HG03432 (cell line): ENCODE data around the gene ZNF618.

Experiments used
- ATAC-seq: cut with Tn5 transposase; IDR thresholded peaks from one replicate; pipeline ENCODE4 v1.9.1; 2021; ENCODE audit warnings: mild to moderate bottlenecking, moderate library complexity; ENCODE audit not compliant: unreplicated experiment

The ZNF618 gene

DNA sequence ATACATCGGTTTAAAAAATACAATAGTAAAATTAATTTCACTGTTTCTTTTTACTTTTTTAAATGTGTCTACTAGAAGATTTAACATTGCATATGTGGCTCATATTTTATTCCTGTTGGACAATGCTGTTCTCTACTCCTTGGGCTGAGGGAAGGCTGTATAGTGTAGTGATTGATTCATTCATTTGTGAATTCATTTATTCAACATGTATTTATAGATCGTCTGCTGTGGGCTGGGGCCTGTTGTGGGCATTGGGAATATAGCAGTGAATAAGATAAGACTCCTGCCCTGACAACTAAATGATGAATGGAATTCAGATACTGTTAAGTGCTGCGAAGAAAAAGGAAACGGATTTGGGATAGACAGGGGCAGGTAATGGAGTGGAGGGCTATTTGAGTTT lies 55.7 kb downstream of the ZNF618 start:
- no peak for ATAC-seq

DNA sequence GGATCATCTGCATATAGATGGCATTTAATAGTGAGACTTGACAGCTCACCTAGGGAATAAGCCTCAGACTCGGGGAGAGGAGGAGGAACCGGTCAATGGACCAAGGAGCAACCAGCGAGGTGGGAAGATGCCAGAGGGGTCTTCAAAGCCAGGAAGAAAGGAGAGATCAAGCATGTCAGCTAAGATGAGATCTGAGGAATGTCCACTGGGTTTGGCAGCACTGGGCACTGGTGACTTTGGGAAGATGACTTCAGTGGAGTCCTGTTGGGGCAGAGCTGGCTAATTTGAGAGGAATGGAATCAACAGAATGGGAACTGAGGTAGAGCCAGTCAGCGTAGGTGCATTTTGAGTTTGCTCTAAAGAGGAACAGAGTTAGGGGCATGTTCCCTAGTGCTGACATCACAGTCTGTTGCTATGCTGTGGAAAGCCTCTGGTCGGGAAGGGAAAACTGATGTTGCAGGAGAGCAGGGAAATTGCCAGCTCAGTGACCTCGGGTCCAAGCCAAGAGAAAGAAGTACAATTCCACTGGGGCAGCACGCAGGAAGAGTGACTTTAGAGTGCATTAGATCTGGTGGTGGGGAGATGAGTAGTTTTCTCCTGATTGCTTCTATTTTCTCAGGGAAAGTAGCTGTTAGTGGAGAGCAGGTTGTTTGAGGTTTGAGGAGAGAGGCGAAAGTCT lies 56.9 kb downstream of the ZNF618 start:
- no peak for ATAC-seq

- ATAC-seq, result no peak
Measured at GRCh38 chr9:113933671-113934070, 57.6 kb downstream of the ZNF618 start.

DNA sequence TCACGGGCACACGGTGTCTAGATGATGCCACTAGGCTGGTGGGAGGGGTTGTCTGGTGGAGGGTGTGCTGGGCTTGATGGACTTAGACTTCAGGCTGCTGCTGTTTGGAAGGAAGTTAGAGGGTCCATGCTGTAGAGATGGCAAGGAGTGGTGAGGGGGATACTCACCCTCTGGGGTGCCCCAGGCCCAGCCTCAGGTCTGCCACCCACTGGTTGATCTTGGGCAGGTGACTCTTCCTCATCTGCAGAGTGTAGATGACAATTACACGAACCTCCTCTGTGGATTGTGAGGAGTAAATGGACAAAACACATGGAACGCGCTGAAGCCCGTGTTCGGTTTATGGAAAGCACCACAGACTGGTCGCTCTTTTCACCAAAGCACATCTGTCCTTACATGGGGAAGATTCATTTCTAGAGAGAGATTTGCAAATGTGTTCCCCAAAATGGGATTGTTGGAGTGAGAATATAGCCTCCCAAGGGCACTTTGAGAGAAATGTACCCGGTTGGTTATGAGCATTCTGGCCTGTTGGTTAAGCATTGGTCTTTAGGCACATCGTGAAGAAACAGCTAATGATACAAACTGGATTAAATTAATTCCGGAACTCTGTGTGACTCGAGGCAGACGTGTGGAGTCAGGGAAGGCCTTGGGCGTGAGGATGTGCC lies 58.2 kb downstream of the ZNF618 start:
- ATAC-seq, result no peak

GRCh38 chr9:113934829-113935676 lies 58.9 kb downstream of the ZNF618 start:
- ATAC-seq, result no peak

DNA sequence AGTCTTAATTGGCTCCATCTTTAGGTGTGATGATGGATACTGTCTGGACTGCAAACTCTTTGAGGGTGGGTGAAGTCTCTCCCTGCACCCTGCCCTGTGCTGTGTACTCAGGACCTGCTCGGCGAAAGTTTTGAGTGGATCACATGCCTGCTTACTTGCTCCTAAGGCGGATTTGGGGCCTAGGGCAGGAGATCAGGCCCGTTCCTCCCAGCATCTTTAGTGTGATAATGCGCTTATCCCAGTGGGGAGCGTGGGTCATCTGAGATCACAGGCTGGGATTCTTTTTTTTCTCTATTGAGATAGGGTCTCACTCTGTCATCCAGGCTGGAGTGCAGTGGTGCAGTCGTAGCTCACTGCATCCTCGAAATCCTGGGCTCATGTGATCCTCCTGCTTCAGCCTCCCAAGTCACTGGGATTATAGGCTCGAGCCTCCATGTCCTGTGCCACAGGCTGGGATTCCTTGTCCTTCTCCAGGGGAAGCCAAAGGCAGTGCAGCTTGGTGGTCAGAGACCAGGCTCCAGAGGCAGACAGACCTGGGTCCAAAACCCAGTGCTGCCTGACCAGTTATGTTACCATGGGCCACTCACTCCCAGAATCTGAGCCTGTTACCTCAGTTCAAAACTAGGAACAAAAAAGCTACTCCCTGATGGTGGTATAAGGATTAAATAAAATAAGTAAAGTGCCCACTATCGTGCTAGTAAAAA lies 59.7 kb downstream of the ZNF618 start:
- no peak for ATAC-seq

- ATAC-seq, result no peak
Measured at GRCh38 chr9:113940077-113940476, 64.0 kb downstream of the ZNF618 start.

- no peak for ATAC-seq
Measured at GRCh38 chr9:113941056-113941455, 64.9 kb downstream of the ZNF618 start.

DNA sequence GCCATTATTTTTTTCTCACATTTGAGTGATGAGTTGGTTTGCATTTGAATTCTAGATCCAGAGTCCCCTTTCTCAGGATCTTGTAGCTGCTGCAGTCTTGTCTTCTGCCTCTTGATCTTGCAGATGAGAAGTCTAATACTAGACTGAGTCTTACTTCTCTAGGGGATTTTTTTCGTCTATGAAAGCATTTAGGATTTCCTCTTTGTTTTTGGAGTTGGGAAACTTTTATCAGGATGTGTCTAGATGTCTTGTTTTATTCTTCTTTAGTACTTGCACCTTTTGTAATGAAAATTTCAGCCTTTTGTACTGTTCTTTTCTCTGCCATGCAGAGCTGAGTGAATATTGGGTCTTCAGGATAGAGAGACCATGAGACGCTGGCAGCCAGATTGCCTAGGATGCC lies 65.4 kb downstream of the ZNF618 start:
- ATAC-seq, result no peak

DNA sequence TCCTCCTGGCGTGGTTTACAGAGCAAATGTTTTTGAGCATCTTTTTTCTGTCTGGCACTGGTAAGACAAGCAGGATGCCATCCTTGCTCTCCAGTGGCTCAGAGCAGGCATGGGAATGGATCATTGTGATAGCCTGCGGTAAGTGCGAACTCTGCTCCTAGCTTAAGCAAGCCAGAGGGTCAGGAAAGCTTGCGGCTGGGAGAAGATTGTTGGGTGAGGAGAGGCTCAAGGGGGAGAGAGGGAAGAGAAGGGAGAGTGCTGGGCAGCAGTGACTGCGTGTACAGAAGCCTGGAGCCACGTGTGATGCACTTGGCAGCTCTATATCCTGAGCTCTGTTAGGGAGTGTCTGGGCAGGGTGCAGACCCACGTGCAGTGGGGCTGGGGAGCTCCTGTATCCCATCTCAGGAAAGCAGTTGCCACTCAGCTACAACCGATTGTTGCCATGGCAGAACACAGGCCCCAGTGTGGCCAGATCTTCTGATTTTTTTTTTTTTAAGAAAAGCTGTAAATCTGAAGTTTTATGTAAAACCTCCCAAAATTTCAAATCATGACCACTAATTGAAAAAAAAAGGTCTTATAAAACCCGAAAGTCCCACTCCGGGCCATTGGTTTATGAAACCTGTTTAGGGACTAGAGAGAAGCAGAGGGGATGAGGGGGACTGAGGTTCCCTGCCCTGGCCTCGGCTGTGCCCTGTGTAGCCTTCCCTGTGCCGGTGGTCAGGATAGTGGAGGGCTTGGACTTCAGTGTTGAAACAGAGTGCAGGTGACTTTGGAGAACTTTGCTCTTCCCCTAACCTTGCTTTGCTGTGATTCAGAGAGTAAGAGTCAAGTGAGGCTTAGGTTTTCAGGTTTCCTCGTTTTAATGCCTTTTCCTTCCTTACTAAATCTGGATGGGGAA lies 67.3 kb downstream of the ZNF618 start:
- ATAC-seq, result no peak

DNA sequence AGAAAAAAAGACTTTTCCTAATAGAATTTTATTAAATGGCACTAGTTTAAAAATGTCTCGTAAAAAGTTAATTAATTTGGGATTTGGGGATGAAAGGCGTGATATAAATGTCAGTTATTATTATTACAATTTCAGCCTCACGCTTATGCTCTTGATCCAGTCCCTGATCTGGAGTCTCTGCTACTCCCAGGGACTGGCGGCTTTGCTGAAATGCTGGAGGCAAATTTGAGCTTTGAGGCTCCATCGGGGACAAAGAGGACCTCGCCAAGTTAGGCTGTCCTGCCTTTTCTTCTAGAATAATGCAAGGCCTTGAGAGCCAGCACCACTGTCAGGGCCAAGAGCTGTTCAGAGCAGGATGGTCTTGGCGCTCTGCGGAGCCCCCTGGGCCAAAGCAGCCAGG lies 69.7 kb downstream of the ZNF618 start:
- ATAC-seq, result no peak

DNA sequence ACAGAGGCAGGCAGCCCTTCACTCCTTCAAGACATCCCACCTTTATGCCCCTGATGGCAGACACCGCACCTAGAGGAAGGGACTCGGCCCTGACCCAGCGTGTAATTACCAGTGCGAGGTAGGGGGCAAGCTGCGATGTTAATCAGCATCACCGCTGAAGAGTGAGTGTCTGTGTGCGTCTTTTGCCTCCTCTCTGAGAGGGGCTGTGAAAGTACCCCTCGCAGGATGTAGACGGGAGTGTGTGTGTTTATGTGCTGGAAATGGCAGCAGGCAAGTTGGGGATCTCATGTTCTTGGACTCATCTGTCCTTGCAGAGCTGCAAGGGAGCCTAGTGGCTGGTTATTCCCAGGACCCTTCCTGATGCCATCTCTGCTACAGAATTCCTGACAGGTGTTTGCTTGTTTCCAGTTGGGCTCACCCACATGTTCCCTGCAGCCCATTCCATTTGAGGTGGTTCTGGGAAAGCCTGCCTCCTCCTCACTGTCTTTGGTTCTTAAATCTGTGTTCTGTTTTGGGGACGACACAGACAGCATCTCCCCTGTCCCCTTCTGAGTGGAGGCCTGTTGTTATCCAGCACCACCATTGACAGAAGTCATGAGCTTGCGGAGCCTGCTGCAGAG lies 70.5 kb downstream of the ZNF618 start:
- no peak for ATAC-seq

- no peak for ATAC-seq
Measured at GRCh38 chr9:113947941-113948340, 71.8 kb downstream of the ZNF618 start.

- no peak for ATAC-seq
Measured at GRCh38 chr9:113948891-113949570, 72.9 kb downstream of the ZNF618 start.

DNA sequence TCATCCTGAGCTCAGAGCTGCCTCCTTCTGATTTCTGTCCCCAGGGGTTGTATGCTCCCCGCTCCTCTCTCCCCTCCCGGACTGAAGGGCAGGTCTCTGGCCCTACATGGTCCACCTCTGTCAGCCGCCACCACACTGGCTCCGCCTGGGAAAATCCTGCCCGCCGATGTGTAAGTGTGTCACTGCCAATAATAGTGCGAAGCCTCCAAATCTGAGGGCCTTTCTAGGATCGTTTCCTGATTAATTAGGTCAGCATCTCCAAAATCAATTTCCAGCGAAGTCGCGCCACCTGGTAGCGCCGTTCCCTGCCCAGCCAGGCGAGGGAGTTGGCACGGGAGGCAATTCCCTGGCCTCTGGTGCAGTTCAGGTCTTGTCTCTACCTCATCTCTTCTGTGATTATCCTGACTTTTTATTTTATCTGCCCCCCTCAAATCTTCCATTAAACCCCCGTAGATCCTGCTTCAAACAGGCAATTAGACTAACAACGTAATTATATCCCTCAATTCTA lies 73.5 kb downstream of the ZNF618 start:
- no peak for ATAC-seq

DNA sequence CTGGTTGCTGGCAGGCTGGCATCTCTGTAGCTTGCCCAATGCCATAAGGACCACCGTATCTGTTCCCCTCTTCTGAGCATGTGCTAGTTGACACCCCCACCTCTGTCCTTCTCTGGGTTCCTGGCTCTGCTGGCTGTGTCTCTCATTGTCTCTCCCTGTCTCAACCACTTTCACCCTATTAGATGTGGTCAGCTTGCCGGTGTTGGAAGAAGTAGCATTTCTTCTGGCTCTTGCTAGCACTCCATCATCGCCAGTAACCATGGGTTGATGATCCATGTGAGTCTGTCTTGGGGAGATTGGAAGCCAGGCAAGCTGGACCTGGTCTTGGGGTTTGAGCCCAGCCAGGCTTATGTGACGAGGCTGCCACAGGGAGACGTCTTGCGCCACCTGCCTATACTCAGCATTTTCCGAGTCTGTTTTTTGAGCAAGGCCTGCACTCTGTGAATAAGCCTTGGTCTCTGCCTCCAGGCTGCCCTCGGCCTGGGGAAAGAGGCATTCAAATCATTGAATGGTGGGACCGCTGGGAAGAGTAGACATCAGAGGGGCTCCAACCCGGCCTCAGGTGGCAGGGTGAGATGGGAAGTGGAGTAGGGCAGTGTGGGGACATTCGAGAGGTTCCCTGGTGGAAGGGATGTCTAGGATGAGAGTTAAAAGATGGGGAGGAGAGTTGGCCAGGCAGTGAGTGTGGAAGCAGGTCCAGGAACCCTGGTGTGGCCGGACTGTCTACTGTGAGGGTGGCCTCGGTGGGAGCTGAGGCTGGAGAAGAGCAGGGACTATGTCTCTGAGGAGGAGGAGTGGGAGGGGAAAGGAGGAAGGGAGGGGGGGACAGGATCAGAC lies 74.3 kb downstream of the ZNF618 start:
- ATAC-seq, result no peak

DNA sequence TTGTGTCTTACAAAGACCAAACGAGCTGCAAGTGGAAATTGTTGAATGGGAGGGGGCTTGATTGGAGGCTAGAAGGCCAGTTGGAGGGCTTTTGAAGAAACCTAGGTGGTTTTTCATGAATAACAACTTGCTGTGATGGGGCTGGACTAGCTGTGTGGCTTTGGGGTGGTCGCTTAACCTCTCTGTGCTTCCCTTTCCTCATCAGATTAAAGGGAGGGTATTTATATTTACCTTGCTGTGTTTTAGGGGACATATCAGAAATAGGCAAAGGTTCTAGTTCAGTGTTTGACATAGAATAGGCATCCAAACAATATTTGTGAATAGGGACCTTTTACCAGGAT lies 74.9 kb downstream of the ZNF618 start:
- ATAC-seq, result no peak

DNA sequence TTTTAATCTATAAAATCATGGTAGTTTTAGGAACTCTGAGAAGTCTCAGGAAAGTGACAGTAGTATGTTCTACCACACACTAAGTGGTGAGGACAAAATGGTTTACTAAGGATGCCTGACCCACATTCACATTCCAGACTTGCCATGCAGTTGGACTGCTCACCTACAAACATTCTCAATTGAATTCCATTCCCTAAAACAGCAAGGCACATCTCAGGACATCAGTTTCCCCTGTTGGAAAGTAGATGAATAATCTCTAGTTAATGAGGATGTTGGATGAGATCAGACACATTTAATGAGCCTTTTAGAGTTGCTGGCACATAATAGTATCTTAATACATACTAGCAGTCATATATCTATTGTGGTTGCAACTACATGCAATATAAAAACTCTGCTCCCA lies 76.6 kb downstream of the ZNF618 start:
- no peak for ATAC-seq
